Heart left ventricle (tissue), 16 donors: ENCODE data around the gene TNS4. TPM values are rescaled to one million over a fixed set of nuclear protein-coding genes. Genes with fewer than 3 reads are reported as not detected.

Experiments used
- ATAC-seq, 4 donors: fragments of 200-7000 bp; cut with Tn5 transposase; one replicate each; pipeline ENCODE4 v1.9.1; 2020 to 2022; ENCODE audit warnings: moderate library complexity in 4 of 4, mild to moderate bottlenecking in 3 of 4, moderate number of reproducible peaks in 1 of 4
- DNase-seq, 5 donors: peaks; one replicate each; pipeline ENCODE4 v3.0.0-alpha.2; 2020
- H3K27ac ChIP-seq, 12 donors: fragments of 200-600 bp; sonication (generic) in 4 of 12; one replicate each; pipeline versions ENCODE4 v1.5.0 to v1.8.0; 2016 to 2022; ENCODE audit warnings: mild to moderate bottlenecking in 2 of 12
- H3K27me3 ChIP-seq, 9 donors: fragments of 200-600 bp; sonication (generic) in 2 of 9; one replicate each; pipeline versions ENCODE4 v1.5.1 to v1.8.0; 2016 to 2022; ENCODE audit warnings: mild to moderate bottlenecking in 3 of 9
- H3K36me3 ChIP-seq, 9 donors: fragments of 200-600 bp; sonication (generic) in 2 of 9; one replicate each; pipeline versions ENCODE4 v1.5.0 to v1.8.0; 2018 to 2022; ENCODE audit warnings: mild to moderate bottlenecking in 2 of 9
- H3K4me1 ChIP-seq, 12 donors: fragments of 200-600 bp; sonication (generic) in 4 of 12; one replicate each; pipeline versions ENCODE4 v1.5.0 to v1.8.0; 2016 to 2022; ENCODE audit warnings: mild to moderate bottlenecking in 3 of 12
- H3K4me3 ChIP-seq, 12 donors: fragments of 200-600 bp; sonication (generic) in 4 of 12; one replicate each; pipeline versions ENCODE4 v1.5.0 to v1.8.0; 2017 to 2022; ENCODE audit warnings: mild to moderate bottlenecking in 9 of 12, moderate library complexity in 4 of 12
- H3K9me3 ChIP-seq, 12 donors: fragments of 200-600 bp; sonication (generic) in 4 of 12; one replicate each; pipeline versions ENCODE4 v1.5.0 to v1.8.0; 2016 to 2022; ENCODE audit warnings: mild to moderate bottlenecking in 1 of 12
- CTCF ChIP-seq, 12 donors: fragments of 200-600 bp; sonication (generic) in 4 of 12; IDR thresholded peaks; one replicate each; pipeline versions ENCODE4 v1.5.0 to v1.8.0; 2018 to 2022; ENCODE audit warnings: antibody characterized with exemption in 12 of 12, mild to moderate bottlenecking in 5 of 12
- POLR2A ChIP-seq, 2 donors: fragments of 450-650 bp; IDR thresholded peaks; one replicate each; pipeline ENCODE4 v1.6.1; 2017; ENCODE audit warnings: antibody characterized with exemption in 2 of 2, mild to moderate bottlenecking in 2 of 2, moderate library complexity in 2 of 2
- WGBS, 4 donors: extraction: QIAGEN DNeasy Blood & Tissue Kit in 2 of 4; methylation state at CpG; one replicate each; pipeline versions ENCODE4 v1.1.5 to v1.1.7; 2013 to 2018; 5-methylcytosine and 5-hydroxymethylcytosine counted together
- intact Hi-C, 10 donors: fragments of 100-400 bp; cut with DNase I; formaldehyde crosslinking; loops; one replicate each; pipeline versions ENCODE4 v1.11.1 to v1.14.2; 2022
- polyA plus RNA-seq, 2 donors: library from polyadenylated mRNA; stranded (reverse); fragments of 200-250 nt; gene quantifications; one replicate each; pipeline ENCODE4 v1.2.3, GENCODE V29; 2013
- total RNA-seq, 9 donors: library from RNA; depleted of rRNA in 2 of 9; stranded (reverse); fragments of >200 nt in 2 of 9; fragmentation: NEBNext Ultra II Directional in 3 of 9; extraction: Animal tissue kit (Norgen Biotek cat#: 25700) in 3 of 9; gene quantifications; one replicate each; pipeline versions ENCODE4 v1.1.0 to v1.2.4, GENCODE V29; 2016 to 2023
- donor health status: ischemic (EF 13 %, LVEDD 7.1; RV severe dilation, severe dysfunction).
- donor health status: healthy with polysubstance abuse.
- donor health status: DM: no; HTN: yes; CAD: no.
- donor health status: DM: no; HTN: no; CAD: no.
- donor health status: ischemic (EF 25% LVEDD 6.9; RV normal size, moderate dysfunction).
- donor health status: ischemic (EF 25% LVEDD 5.7; RV mildly dilated, moderate dysfunction).
- donor health status: healthy.
- donor health status: DM: yes; HTN: yes; CAD: no.
- donor health status: ischemic (EF 35%, LVEDD 5.7; RV mildly dilated, moderate dysfunction).
- donor health status: nonischemic (EF 11% LVEDD 7.7; RV severe dilation, severe dysfunction).
- donor health status: DM: yes; HTN: yes; CAD: no.
- donor health status: PGD.
- donor health status: ischemic (EF 29% LVEDD 5.4; RV normal size, mild dysfunction).
- donor health status: nonischemic (EF 23%, LVEDD 6.1; RV moderate dilation, normal function).

The TNS4 gene
- total and polyA plus RNA-seq, 11 donors, result 0.16 to 0.91 TPM; not detected in 9

GRCh38 chr17:40470932-40471828 lies 30.2 kb downstream of the TNS4 start:
- DNase-seq (peak in 1 of 5 donors; percentile 18), ATAC-seq (no peak)
- Histone ChIP-seq H3K4me3 (no peak overlapping the region), H3K9me3 (no peaks in the 10 kb centered on the region), H3K27me3 (no peaks in the 10 kb centered on the region), H3K4me1 (peaks cover 0 to 9% (median 6%) of the 10 kb centered on the region in 12 donors), H3K36me3 (no peaks in the 10 kb centered on the region), H3K27ac (peak overlapping the region in 1 of 12 donors; percentile 79)
- intact Hi-C loops, result no loop called here
- 87 to 89% (median 88%) methylated on average over 15 to 17 of the region's 17 CpGs for WGBS, 4 donors
- TF ChIP-seq POLR2A (IDR thresholded peaks at IDR 0.05) (no peak), CTCF (IDR thresholded peaks at IDR 0.05) (no peak)

GRCh38 chr17:40469805-40470675 lies 31.4 kb downstream of the TNS4 start:
- H3K36me3 ChIP-seq, result no peaks in the 10 kb centered on the region
- H3K4me3 ChIP-seq, result no peak overlapping the region
- H3K27me3 ChIP-seq, result no peaks in the 10 kb centered on the region
- DNase-seq, result peak in 1 of 5 donors; percentile 1
- no peaks in the 10 kb centered on the region for H3K9me3 ChIP-seq
- 90 to 100% (median 91%) methylated on average over 4 of the region's 4 CpGs for WGBS, 4 donors
- intact Hi-C loops, result no loop called here
- TF ChIP-seq POLR2A (IDR thresholded peaks at IDR 0.05) (no peak), CTCF (IDR thresholded peaks at IDR 0.05) (no peak)
- ATAC-seq, result no peak
- no peak overlapping the region for H3K27ac ChIP-seq
- H3K4me1 ChIP-seq, result no peaks in the 10 kb centered on the region

- intact Hi-C loops, result no loop called here
- 95 to 98% (median 98%) methylated on average over 7 of the region's 7 CpGs for WGBS, 4 donors
- no peak overlapping the region for H3K27ac ChIP-seq
- no peaks in the 10 kb centered on the region for H3K27me3 ChIP-seq
- DNase-seq (no peak), ATAC-seq (no peak)
- TF ChIP-seq POLR2A (IDR thresholded peaks at IDR 0.05), result no peak
- TF ChIP-seq CTCF (IDR thresholded peaks at IDR 0.05), result no peak
- peaks cover 0 to 1% (median 0%) of the 10 kb centered on the region in 12 donors for H3K4me1 ChIP-seq
- no peak overlapping the region for H3K4me3 ChIP-seq
- no peaks in the 10 kb centered on the region for H3K36me3 ChIP-seq
- no peaks in the 10 kb centered on the region for H3K9me3 ChIP-seq
Measured at GRCh38 chr17:40468560-40468959, 32.9 kb downstream of the TNS4 start.
